ENCODE measurements around the gene NFATC1. TPM values are rescaled to one million over a fixed set of nuclear protein-coding genes. Genes with fewer than 3 reads are reported as not detected.
A peak's percentile ranks its signal among the peaks of the same experiment; 100 is the strongest.

The NFATC1 gene
- total RNA-seq, 4 donors from 2014 or later = 2.1 to 41.3 (median 7.6) TPM

DNA sequence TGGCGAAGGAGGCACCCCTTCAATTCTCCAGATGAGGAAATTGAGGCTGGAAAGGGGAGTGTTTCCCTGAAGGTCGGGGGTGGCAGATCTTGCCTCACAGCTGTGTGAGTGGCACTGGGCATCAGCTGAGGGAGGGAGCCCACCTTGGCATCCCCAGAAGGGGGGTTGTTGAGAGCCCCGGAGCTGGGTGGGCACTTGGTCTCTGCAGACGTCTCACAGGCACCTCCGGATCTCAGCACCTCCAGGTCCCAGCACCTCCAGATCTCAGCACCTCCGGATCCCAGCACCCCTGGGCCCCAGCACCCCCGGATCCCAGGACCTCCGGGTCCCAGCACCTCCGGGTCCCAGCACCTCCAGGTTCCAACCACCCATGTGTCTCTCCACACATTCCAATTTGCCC lies 137.9 kb downstream of the NFATC1 start:
- H3K27me3 ChIP-seq = no peaks in the 10 kb centered on the region
- H3K9me3 ChIP-seq = no peaks in the 10 kb centered on the region
- H3K4me1 ChIP-seq = no peaks in the 10 kb centered on the region
- TF ChIP-seq CTCF (IDR thresholded peaks at IDR 0.05) (no peak), POLR2A (IDR thresholded peaks at IDR 0.05) (no peak)
- peak in 1 of 3 donors; percentile 34 for DNase-seq
- no peaks in the 10 kb centered on the region for H3K36me3 ChIP-seq
- H3K4me3 ChIP-seq = no peak overlapping the region
- no peak overlapping the region for H3K27ac ChIP-seq

GRCh38 chr18:79534356-79534755 lies 138.6 kb downstream of the NFATC1 start:
- Histone ChIP-seq H3K27ac (no peak overlapping the region), H3K9me3 (no peaks in the 10 kb centered on the region), H3K4me3 (no peak overlapping the region), H3K27me3 (no peaks in the 10 kb centered on the region), H3K36me3 (no peaks in the 10 kb centered on the region), H3K4me1 (no peaks in the 10 kb centered on the region)
- DNase-seq = peak in 2 of 3 donors; percentile 23 to 40
- no peak for TF ChIP-seq CTCF (IDR thresholded peaks at IDR 0.05)
- TF ChIP-seq POLR2A (IDR thresholded peaks at IDR 0.05) = no peak

DNA sequence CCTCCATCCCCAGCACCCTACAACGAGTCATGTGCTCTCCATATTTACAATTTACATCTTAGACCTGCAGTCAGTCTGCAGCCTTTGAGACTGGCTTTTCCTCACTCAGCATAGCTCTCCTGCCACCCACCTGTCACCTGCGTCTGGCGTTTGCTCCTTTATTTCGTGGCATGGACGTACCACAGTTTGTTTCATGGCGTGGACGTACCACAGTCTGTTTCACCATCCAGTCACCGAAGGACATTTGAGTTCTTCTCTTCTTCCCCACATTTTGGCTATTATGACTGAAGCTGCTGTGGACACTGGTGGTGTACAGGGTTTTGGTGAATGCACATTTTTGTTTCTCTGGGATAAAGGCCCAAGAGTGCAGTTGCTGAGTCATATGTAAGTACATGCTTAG lies 142.0 kb downstream of the NFATC1 start:
- H3K27me3 ChIP-seq = no peaks in the 10 kb centered on the region
- no peak for TF ChIP-seq POLR2A (IDR thresholded peaks at IDR 0.05)
- no peak for TF ChIP-seq CTCF (IDR thresholded peaks at IDR 0.05)
- no peak overlapping the region for H3K27ac ChIP-seq
- H3K4me3 ChIP-seq = no peak overlapping the region
- peak in 1 of 3 donors; percentile 32 for DNase-seq
- H3K4me1 ChIP-seq = no peaks in the 10 kb centered on the region
- no peaks in the 10 kb centered on the region for H3K36me3 ChIP-seq
- H3K9me3 ChIP-seq = no peaks in the 10 kb centered on the region

- H3K4me1 ChIP-seq = no peaks in the 10 kb centered on the region
- peak in 2 of 3 donors; percentile 7 to 39 for DNase-seq
Measured at GRCh38 chr18:79538635-79539034, 142.9 kb downstream of the NFATC1 start.

GRCh38 chr18:79540161-79540903 lies 144.6 kb downstream of the NFATC1 start:
- no peak overlapping the region for H3K27ac ChIP-seq
- no peak for TF ChIP-seq POLR2A (IDR thresholded peaks at IDR 0.05)
- no peak for TF ChIP-seq CTCF (IDR thresholded peaks at IDR 0.05)

More at GRCh38 chr18:79538635-79539034, 142.9 kb downstream of the NFATC1 start:
- no peak overlapping the region for H3K27ac ChIP-seq
- H3K4me3 ChIP-seq = no peak overlapping the region
- TF ChIP-seq CTCF (IDR thresholded peaks at IDR 0.05) (no peak), POLR2A (IDR thresholded peaks at IDR 0.05) (no peak)
- H3K9me3 ChIP-seq = no peaks in the 10 kb centered on the region
- no peaks in the 10 kb centered on the region for H3K36me3 ChIP-seq
- no peaks in the 10 kb centered on the region for H3K27me3 ChIP-seq

More at GRCh38 chr18:79540161-79540903, 144.6 kb downstream of the NFATC1 start:
- Histone ChIP-seq H3K9me3 (no peaks in the 10 kb centered on the region), H3K4me3 (no peak overlapping the region), H3K27me3 (no peaks in the 10 kb centered on the region), H3K36me3 (no peaks in the 10 kb centered on the region), H3K4me1 (no peaks in the 10 kb centered on the region)
- DNase-seq = peak in 2 of 3 donors; percentile 16 to 29
